ENCODE results near the gene CACHD1.

DNA sequence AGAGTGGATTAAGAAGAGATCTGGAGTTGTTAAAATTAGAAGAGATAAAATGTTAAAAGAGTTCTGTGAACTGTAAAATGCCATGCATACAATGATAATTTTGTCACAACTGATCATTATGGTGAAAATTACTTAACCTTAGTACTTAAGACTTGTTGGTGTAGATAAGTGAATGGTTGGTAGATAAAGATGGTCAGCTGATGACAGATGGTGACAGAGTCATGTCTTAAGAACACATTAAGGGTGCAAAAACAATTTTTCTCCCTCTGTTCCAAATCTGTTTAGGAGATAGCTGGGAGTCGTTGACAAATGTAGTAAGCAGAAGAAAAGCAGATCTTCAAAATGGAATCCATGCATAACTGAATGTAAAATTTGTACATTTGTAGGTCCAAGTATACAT, 18.5 kb upstream of the CACHD1 start:
- TF ChIP-seq, protein P1, sequence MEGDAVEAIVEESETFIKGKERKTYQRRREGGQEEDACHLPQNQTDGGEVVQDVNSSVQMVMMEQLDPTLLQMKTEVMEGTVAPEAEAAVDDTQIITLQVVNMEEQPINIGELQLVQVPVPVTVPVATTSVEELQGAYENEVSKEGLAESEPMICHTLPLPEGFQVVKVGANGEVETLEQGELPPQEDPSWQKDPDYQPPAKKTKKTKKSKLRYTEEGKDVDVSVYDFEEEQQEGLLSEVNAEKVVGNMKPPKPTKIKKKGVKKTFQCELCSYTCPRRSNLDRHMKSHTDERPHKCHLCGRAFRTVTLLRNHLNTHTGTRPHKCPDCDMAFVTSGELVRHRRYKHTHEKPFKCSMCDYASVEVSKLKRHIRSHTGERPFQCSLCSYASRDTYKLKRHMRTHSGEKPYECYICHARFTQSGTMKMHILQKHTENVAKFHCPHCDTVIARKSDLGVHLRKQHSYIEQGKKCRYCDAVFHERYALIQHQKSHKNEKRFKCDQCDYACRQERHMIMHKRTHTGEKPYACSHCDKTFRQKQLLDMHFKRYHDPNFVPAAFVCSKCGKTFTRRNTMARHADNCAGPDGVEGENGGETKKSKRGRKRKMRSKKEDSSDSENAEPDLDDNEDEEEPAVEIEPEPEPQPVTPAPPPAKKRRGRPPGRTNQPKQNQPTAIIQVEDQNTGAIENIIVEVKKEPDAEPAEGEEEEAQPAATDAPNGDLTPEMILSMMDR (IDR thresholded peaks at IDR 0.05; ENCODE audit: poor library complexity, severe bottlenecking) = no peak
- TF ChIP-seq TAF1 (IDR thresholded peaks at IDR 0.05; ENCODE audit: low read depth) (no peak), RAD21 (conservative IDR thresholded peaks at IDR 0.05) (no peak), MXI1 (conservative IDR thresholded peaks at IDR 0.05; ENCODE audit: poor library complexity, severe bottlenecking) (no peak), EZH2 (IDR thresholded peaks at IDR 0.05; ENCODE audit: borderline replicate concordance, insufficient read depth, low read length, poor library complexity, severe bottlenecking) (no peak), SMC3 (conservative IDR thresholded peaks at IDR 0.05; ENCODE audit: poor library complexity) (no peak), EP300 (conservative IDR thresholded peaks at IDR 0.05; ENCODE audit: poor library complexity, severe bottlenecking) (no peak)
- TF ChIP-seq, protein P2, sequence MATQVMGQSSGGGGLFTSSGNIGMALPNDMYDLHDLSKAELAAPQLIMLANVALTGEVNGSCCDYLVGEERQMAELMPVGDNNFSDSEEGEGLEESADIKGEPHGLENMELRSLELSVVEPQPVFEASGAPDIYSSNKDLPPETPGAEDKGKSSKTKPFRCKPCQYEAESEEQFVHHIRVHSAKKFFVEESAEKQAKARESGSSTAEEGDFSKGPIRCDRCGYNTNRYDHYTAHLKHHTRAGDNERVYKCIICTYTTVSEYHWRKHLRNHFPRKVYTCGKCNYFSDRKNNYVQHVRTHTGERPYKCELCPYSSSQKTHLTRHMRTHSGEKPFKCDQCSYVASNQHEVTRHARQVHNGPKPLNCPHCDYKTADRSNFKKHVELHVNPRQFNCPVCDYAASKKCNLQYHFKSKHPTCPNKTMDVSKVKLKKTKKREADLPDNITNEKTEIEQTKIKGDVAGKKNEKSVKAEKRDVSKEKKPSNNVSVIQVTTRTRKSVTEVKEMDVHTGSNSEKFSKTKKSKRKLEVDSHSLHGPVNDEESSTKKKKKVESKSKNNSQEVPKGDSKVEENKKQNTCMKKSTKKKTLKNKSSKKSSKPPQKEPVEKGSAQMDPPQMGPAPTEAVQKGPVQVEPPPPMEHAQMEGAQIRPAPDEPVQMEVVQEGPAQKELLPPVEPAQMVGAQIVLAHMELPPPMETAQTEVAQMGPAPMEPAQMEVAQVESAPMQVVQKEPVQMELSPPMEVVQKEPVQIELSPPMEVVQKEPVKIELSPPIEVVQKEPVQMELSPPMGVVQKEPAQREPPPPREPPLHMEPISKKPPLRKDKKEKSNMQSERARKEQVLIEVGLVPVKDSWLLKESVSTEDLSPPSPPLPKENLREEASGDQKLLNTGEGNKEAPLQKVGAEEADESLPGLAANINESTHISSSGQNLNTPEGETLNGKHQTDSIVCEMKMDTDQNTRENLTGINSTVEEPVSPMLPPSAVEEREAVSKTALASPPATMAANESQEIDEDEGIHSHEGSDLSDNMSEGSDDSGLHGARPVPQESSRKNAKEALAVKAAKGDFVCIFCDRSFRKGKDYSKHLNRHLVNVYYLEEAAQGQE (IDR thresholded peaks at IDR 0.05; ENCODE audit: borderline replicate concordance) = no peak

Measured in neural cell (in vitro differentiated cells).